Activated B cell treated with CpG ODN at 0.5 μM for 24 hours (primary cell): Measurements from ENCODE around the gene SAMD4A. TPM values are rescaled to one million over a fixed set of nuclear protein-coding genes. Genes with fewer than 3 reads are reported as not detected.

Source experiments
- ATAC-seq: fragments of 200-7000 bp; cut with Tn5 transposase; one replicate; pipeline ENCODE4 v1.10.0; 2021; ENCODE audit warnings: low read depth, mild to moderate bottlenecking, moderate library complexity
- CTCF ChIA-PET: fragments of 350-600 bp; sonication (Branson Sonifier 250); formaldehyde crosslinking; loops from one replicate; lab custom pipeline; 2021; ENCODE audit warnings: antibody characterized with exemption; lab: Charles Lee
- POLR2A ChIA-PET: fragments of 350-600 bp; sonication (Branson Sonifier 250); formaldehyde crosslinking; loops from one replicate; lab custom pipeline; 2021; ENCODE audit warnings: antibody characterized with exemption; lab: Charles Lee
- DNase-seq: peaks from one replicate; pipeline ENCODE4 v3.0.0; 2022
- H3K27ac Mint-ChIP-seq: one replicate; pipeline ENCODE4 v1.8.0; 2020; ENCODE audit warnings: mixed read lengths
- H3K27me3 Mint-ChIP-seq: one replicate; pipeline ENCODE4 v1.8.0; 2021; ENCODE audit warnings: mixed read lengths
- H3K36me3 Mint-ChIP-seq: one replicate; pipeline ENCODE4 v1.8.0; 2021; ENCODE audit warnings: low read depth, mixed read lengths
- H3K4me1 Mint-ChIP-seq: one replicate; pipeline ENCODE4 v1.8.0; 2021; ENCODE audit warnings: mixed read lengths
- H3K4me3 Mint-ChIP-seq: one replicate; pipeline ENCODE4 v1.8.0; 2020; ENCODE audit warnings: mild to moderate bottlenecking, mixed read lengths
- H3K9me3 Mint-ChIP-seq: one replicate; pipeline ENCODE4 v1.8.0; 2020; ENCODE audit warnings: mixed read lengths
- intact Hi-C: fragments of 100-400 bp; cut with micrococcal nuclease; formaldehyde crosslinking; loops from one replicate; pipeline ENCODE4 v1.15.1; 2024
- total RNA-seq: library from RNA; stranded (reverse); gene quantifications from 2 replicates; pipeline ENCODE4 v1.2.3, GENCODE V29; 2022
- TF ChIP-seq, protein P1 (sequence below): fragments of 200-600 bp; IDR thresholded peaks from one replicate; pipeline ENCODE4 v1.8.0; 2022; ENCODE audit warnings: antibody characterized with exemption, mild to moderate bottlenecking

SAMD4A gene
- total RNA-seq, 1 donor from 2014 or later = 8.7 TPM

DNA sequence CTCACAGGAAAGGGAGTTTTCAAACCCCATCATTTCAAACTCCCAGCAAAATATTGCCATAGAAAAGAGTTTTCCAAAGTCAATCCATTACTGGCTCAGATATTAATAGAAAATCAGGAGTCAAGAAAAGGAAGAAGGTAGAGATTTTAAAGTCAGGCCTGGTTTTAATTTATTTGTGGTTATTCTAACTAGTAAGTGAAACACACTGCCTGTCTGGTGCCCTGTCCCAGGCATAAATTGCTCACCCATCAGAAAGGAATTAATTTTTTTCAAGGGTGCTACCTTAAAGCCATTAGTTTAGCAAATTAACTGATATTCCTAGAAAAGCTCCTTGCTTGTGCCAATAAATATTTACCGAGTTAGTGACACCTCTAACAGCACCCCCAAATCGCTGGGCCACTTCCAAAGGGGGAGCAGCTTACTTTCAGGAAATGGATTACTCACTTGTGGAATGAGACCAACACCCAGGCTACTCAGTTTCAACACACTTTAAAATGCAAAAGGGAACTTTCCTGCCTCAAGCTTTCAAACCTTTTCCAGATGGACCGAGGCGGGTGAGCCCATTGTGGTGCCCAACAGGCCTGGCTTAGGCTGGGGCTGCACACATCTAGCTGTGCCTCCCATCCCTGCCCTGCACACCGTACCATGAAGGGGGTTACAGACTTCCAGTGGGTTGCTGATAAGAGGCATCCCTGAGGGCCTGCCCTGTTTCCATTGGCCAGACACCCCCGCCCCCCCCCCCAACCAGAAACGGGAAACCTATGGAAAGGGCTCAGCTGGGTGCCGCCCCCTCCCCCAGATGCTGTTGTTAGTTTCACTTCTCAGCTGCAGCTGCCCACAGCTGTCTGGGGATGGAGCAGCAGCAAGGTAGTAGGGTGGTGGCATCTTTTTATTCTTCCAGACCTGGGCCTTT is 117.2 kb downstream of the SAMD4A start:
- H3K9me3 Mint-ChIP-seq = no peaks in the 10 kb centered on the region
- ATAC-seq = no peak
- ChIA-PET POLR2A (interaction anchor here (0.6 kb wide), 1 partner anchor 199 kb away, joined by 6 read pairs; no protein-coding TSS in a partner anchor), CTCF (no interaction called here)
- no peaks in the 10 kb centered on the region for H3K27me3 Mint-ChIP-seq
- H3K4me3 Mint-ChIP-seq = no peak overlapping the region
- DNase-seq = no peak
- peaks cover 6% of the 10 kb centered on the region for H3K4me1 Mint-ChIP-seq
- H3K36me3 Mint-ChIP-seq = no peaks in the 10 kb centered on the region
- intact Hi-C loops = no loop called here
- TF ChIP-seq, protein P1, sequence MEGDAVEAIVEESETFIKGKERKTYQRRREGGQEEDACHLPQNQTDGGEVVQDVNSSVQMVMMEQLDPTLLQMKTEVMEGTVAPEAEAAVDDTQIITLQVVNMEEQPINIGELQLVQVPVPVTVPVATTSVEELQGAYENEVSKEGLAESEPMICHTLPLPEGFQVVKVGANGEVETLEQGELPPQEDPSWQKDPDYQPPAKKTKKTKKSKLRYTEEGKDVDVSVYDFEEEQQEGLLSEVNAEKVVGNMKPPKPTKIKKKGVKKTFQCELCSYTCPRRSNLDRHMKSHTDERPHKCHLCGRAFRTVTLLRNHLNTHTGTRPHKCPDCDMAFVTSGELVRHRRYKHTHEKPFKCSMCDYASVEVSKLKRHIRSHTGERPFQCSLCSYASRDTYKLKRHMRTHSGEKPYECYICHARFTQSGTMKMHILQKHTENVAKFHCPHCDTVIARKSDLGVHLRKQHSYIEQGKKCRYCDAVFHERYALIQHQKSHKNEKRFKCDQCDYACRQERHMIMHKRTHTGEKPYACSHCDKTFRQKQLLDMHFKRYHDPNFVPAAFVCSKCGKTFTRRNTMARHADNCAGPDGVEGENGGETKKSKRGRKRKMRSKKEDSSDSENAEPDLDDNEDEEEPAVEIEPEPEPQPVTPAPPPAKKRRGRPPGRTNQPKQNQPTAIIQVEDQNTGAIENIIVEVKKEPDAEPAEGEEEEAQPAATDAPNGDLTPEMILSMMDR = no peak
- no peak overlapping the region for H3K27ac Mint-ChIP-seq

DNA sequence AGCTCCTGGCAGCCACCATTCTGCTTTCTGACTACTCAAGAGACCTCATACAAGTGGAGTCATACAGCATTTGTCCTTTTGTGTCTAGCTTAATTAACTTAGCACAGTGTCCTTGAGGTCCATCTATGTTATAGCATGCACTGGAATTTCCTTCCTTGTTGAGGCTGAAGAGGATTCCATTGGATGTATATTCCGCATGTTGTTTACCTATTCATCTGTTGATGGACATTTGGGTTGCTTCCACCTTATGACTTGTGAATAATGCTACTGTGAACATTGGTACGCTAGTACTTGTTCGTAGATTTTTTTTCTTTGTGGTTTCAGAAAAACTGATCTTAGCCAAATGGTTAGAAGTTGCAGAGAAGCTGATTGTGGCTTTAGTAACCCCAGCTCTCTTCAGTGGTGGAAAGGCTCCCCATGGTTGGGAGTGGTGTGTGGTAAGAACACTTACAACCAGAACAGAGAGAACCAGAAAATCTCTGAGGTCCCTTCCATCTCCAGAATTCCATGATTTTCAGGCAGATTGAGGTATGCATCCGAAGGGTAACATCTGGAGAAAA is 118.4 kb downstream of the SAMD4A start:
- TF ChIP-seq, protein P1 = no peak
- ATAC-seq (no peak), DNase-seq (no peak)
- no peaks in the 10 kb centered on the region for H3K27me3 Mint-ChIP-seq
- H3K9me3 Mint-ChIP-seq = no peaks in the 10 kb centered on the region
- ChIA-PET POLR2A (interaction anchor here (0.6 kb wide), 1 partner anchor 16 kb away, joined by 6 read pairs; no protein-coding TSS in a partner anchor), CTCF (no interaction called here)
- intact Hi-C loops = no loop called here
- H3K27ac Mint-ChIP-seq = no peak overlapping the region
- peaks cover 6% of the 10 kb centered on the region for H3K4me1 Mint-ChIP-seq
- H3K36me3 Mint-ChIP-seq = no peaks in the 10 kb centered on the region
- no peak overlapping the region for H3K4me3 Mint-ChIP-seq

DNA sequence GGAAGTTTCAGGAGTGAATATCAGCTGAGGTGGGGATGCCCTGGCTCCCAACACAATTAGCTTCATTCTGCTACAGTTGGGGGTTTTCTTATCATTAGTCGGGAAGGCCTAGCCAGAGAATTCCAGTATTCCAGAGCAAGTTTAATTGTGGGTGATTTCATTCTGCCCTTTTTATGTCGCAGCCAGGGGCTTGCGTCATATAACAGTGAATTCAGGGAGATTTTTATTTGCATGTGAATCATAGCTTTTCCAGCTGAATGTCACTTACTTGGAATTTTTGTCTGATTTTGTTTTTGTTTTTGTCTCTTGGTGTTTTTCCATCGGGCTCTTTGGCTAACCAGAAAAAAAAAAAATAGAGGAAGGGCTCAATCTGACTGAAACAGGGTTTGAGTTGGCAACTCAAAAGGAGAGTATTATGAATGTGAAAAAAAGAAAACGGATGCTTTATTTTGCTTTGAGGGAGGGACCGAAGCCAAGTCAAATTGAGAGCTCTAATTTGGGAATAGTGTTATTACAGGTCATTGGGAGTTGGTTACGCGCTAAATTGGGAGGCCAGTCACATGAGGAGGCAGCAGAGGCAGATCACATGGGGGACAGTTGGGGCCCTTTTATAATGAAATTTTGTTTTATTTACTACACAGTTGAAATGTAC is 119.4 kb downstream of the SAMD4A start:
- ATAC-seq (no peak), DNase-seq (no peak)
- Mint-ChIP-seq H3K27me3 (no peaks in the 10 kb centered on the region), H3K4me3 (no peak overlapping the region), H3K9me3 (no peaks in the 10 kb centered on the region), H3K4me1 (peaks cover 6% of the 10 kb centered on the region), H3K27ac (no peak overlapping the region), H3K36me3 (no peaks in the 10 kb centered on the region)
- CTCF ChIA-PET = no interaction called here
- intact Hi-C loops = no loop called here
- TF ChIP-seq, protein P1 = no peak
- POLR2A ChIA-PET = no interaction called here

DNA sequence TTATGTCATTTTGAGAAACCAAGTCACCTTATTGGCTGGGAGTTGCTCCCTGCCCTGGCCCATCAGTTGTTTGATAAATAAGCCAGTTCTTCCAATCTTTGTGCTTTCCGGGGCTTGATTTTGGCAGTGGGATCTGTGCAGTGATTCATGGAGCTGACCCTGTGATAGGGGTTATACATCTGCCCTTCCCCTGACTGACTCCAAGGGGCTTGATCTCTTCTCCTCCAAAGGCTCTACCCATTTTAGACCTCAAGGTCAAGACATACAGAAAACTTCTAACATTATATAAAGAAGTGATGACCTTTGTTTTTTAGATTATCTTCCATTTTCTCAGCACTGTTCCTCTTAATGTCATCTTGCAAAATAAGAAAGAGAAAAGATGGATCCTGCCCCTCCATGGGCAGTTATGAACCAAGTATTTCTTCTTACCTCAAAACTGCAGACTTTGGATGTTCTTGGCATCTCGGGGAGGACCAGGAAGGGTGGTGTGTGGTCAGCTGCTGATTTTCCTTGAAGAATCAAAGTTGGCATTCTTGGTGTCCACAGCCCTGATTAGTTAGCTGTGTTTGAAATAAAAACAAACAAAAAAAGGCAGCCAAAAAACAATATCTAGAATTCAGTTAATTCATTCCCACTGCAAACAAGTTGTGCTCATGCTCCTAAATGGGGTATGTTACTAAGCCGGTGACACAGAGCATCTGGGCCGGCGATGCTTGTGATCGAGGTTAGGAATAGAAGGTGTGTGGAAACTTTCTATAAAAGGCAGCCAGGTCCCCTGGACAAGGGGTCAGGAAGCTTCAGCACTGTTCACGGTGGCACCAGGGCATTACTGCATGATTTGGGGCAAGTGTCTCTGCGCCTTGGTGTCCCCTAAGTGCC is 120.2 kb downstream of the SAMD4A start:
- TF ChIP-seq, protein P1 = no peak
- ATAC-seq (no peak), DNase-seq (no peak)
- Mint-ChIP-seq H3K36me3 (no peaks in the 10 kb centered on the region), H3K27me3 (no peaks in the 10 kb centered on the region), H3K4me3 (no peak overlapping the region), H3K4me1 (peaks cover 6% of the 10 kb centered on the region), H3K27ac (no peak overlapping the region), H3K9me3 (no peaks in the 10 kb centered on the region)
- ChIA-PET CTCF (no interaction called here), POLR2A (no interaction called here)
- intact Hi-C loops = no loop called here
